ENCODE results near the gene XYLT1.

DNA sequence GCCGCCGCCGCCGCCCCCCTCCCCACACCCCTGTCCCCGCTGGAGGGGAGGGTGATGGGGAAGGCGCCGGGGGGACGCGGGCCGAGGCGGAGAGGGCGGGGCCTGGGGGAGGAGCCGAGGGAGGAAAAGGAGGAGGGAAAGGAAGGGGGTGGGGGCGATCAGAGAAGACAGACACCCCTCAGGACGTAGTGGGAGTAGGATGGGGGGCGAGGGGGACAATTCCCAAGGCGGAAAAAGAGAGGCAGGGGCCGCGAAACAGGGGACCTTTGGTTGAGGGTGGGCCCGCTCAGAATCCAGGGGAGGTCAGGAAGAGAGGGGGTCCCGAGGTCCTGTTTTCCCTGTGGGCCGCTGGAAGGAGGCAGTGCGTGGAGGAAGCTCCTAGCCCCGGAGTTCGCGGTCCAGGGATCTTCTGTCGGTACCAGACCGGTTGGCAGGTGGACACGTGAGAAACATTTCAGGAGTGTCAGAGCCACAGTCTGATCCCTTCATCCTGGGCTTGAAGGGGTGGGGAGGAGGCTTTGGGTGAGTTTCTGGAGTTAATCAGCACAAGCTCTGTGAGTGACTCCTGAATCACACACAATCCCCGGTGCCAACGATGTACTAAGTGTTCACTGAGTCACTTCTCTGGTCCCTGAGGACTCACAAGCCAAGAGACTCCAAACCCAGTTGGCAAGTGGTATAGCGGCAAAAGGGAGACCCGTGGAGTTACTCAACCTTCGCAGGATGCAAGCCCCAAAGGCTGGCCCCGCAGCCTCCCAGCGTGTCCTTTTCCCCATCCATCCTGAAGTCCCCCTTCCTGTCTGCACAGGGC is at the start of gene XYLT1:
- TF ChIP-seq HDAC2 (IDR thresholded peaks at IDR 0.05) (no peak), POLR2A (IDR thresholded peaks at IDR 0.05; ENCODE audit: low read depth, low read length) (no peak), MTA3 (IDR thresholded peaks at IDR 0.05; ENCODE audit: borderline replicate concordance, low read length) (no peak), YY1 (IDR thresholded peaks at IDR 0.05; ENCODE audit: low read depth, low read length) (no peak), ASH2L (IDR thresholded peaks at IDR 0.05; ENCODE audit: borderline replicate concordance, low read depth) (no peak), ETV6 (conservative IDR thresholded peaks at IDR 0.05 in 1 of 2, IDR thresholded peaks at IDR 0.05 in 1 of 2; ENCODE audit: borderline replicate concordance in 1 of 2, low read depth in 1 of 2) (no peak), STAT3 (IDR thresholded peaks at IDR 0.05; ENCODE audit: low read depth, low read length) (no peak), HDAC6 (IDR thresholded peaks at IDR 0.05; ENCODE audit: unreplicated experiment) (no peak)
- TF ChIP-seq, protein P1, sequence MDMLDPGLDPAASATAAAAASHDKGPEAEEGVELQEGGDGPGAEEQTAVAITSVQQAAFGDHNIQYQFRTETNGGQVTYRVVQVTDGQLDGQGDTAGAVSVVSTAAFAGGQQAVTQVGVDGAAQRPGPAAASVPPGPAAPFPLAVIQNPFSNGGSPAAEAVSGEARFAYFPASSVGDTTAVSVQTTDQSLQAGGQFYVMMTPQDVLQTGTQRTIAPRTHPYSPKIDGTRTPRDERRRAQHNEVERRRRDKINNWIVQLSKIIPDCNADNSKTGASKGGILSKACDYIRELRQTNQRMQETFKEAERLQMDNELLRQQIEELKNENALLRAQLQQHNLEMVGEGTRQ (IDR thresholded peaks at IDR 0.05; ENCODE audit: borderline replicate concordance, low read depth, low read length): no peak
- TF ChIP-seq, protein P2, sequence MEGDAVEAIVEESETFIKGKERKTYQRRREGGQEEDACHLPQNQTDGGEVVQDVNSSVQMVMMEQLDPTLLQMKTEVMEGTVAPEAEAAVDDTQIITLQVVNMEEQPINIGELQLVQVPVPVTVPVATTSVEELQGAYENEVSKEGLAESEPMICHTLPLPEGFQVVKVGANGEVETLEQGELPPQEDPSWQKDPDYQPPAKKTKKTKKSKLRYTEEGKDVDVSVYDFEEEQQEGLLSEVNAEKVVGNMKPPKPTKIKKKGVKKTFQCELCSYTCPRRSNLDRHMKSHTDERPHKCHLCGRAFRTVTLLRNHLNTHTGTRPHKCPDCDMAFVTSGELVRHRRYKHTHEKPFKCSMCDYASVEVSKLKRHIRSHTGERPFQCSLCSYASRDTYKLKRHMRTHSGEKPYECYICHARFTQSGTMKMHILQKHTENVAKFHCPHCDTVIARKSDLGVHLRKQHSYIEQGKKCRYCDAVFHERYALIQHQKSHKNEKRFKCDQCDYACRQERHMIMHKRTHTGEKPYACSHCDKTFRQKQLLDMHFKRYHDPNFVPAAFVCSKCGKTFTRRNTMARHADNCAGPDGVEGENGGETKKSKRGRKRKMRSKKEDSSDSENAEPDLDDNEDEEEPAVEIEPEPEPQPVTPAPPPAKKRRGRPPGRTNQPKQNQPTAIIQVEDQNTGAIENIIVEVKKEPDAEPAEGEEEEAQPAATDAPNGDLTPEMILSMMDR (IDR thresholded peaks at IDR 0.05 in 2 of 3, conservative IDR thresholded peaks at IDR 0.05 in 1 of 3; ENCODE audit: control insufficient read depth in 2 of 3, extremely low read depth in 1 of 3, insufficient read depth in 1 of 3, low read depth in 3 of 3, low read length in 3 of 3): no peak

Data from GM12878 (cell line).